Endothelial cell of umbilical vein (primary cell): ENCODE data around the gene EPB41L3. TPM values are rescaled to one million over a fixed set of nuclear protein-coding genes. Genes with fewer than 3 reads are reported as not detected.

Source experiments
- BruUV-seq: library from RNA; stranded (reverse); fragments of 400-500 nt; replicated peaks from 2 replicates; lab custom pipeline; 2021; lab: Mats Ljungman, UMichigan
- CTCF ChIA-PET: fragments of 300-600, 350-600 bp; sonication (Branson Sonifier 250); formaldehyde crosslinking; loops from one replicate; lab custom pipeline; 2021; ENCODE audit warnings: antibody characterized with exemption, inconsistent platforms; lab: Charles Lee
- POLR2A ChIA-PET: fragments of 300-600, 350-600 bp; sonication (Branson Sonifier 250); formaldehyde crosslinking; loops from one replicate; lab custom pipeline; 2021; ENCODE audit warnings: antibody characterized with exemption, inconsistent platforms; lab: Charles Lee
- DNase-seq: peaks from one replicate; pipeline ENCODE4 v3.0.0-alpha.2; 2011; ENCODE audit warnings: low read depth, low spot score
- FAIRE-seq: peaks from 2 replicates; lab custom pipeline; 2011; peaks lifted over from hg19 to GRCh38; lab: Jason Lieb, UNC
- H2AFZ ChIP-seq: 2 replicates; pipeline ENCODE4 v1.6.0; 2012; ENCODE audit warnings: low read depth, low read length, control low read depth, inconsistent platforms
- H3K27ac ChIP-seq: 2 replicates; pipeline ENCODE4 v1.5.1; 2011; ENCODE audit warnings: low read depth, mild to moderate bottlenecking, control low read depth, low read length, moderate library complexity; ENCODE audit not compliant: insufficient read depth
- H3K27me3 ChIP-seq, 2 experiments: 2 replicates each; pipeline versions ENCODE4 v1.6.0 to v1.6.1; 2011; ENCODE audit warnings: low read length in 2 of 2, mixed read lengths in 1 of 2; ENCODE audit not compliant: control insufficient read depth in 2 of 2, insufficient read depth in 2 of 2
- H3K36me3 ChIP-seq, 2 experiments: 2 replicates in 1 of 2; 3 replicates in 1 of 2; pipeline ENCODE4 v1.5.1; 2011; ENCODE audit warnings: low read length in 2 of 2, mild to moderate bottlenecking in 1 of 2, moderate library complexity in 1 of 2; ENCODE audit not compliant: control insufficient read depth in 2 of 2, insufficient read depth in 2 of 2; ENCODE audit errors: extremely low read depth in 1 of 2
- H3K4me1 ChIP-seq: 3 replicates; pipeline ENCODE4 v1.5.1; 2011; ENCODE audit warnings: mild to moderate bottlenecking, low read length; ENCODE audit not compliant: control insufficient read depth, insufficient read depth; ENCODE audit errors: extremely low read depth
- H3K4me2 ChIP-seq: 2 replicates; pipeline ENCODE4 v1.6.1; 2011; ENCODE audit warnings: low read length, control low read depth, mixed read lengths; ENCODE audit not compliant: insufficient read depth
- H3K4me3 ChIP-seq, 3 experiments: fragments of 200-600 bp in 1 of 3; sonication (generic), shearing (Covaris generic) in 1 of 3; replicated peaks in 1 of 3; 2 replicates each; pipeline ENCODE4 v1.5.1; 2011 to 2016; ENCODE audit warnings: control low read depth in 3 of 3, low read length in 3 of 3, mild to moderate bottlenecking in 2 of 3, inconsistent platforms in 1 of 3, low read depth in 1 of 3, moderate library complexity in 1 of 3; ENCODE audit not compliant: insufficient read depth in 1 of 3
- H3K79me2 ChIP-seq: 2 replicates; pipeline ENCODE4 v1.6.0; 2012; ENCODE audit warnings: low read length, inconsistent platforms; ENCODE audit not compliant: control insufficient read depth, insufficient read depth
- H3K9ac ChIP-seq: replicated peaks from 2 replicates; pipeline ENCODE3; 2011; ENCODE audit warnings: low read length, control low read depth; ENCODE audit not compliant: insufficient read depth; ENCODE audit errors: extremely low read depth
- H3K9me1 ChIP-seq: replicated peaks from 3 replicates; pipeline ENCODE4 v1.6.0; 2011; ENCODE audit warnings: mild to moderate bottlenecking, low read length; ENCODE audit not compliant: control insufficient read depth, insufficient read depth; ENCODE audit errors: extremely low read depth
- H3K9me3 ChIP-seq: replicated peaks from 2 replicates; pipeline ENCODE4 v1.5.1; 2012; ENCODE audit warnings: low read length, inconsistent platforms; ENCODE audit not compliant: control insufficient read depth, insufficient read depth
- H4K20me1 ChIP-seq: replicated peaks from 2 replicates; pipeline ENCODE3; 2011; ENCODE audit warnings: mild to moderate bottlenecking, low read length; ENCODE audit not compliant: control insufficient read depth, insufficient read depth; ENCODE audit errors: extremely low read depth
- EZH2 ChIP-seq: IDR thresholded peaks from 2 replicates; pipeline ENCODE4 v1.6.1; 2012; ENCODE audit warnings: borderline replicate concordance, low read depth, mild to moderate bottlenecking, moderate library complexity, low read length, inconsistent platforms; ENCODE audit not compliant: severe bottlenecking
- FOS ChIP-seq: IDR thresholded peaks from 2 replicates; pipeline ENCODE4 v1.6.1; 2011; ENCODE audit warnings: mild to moderate bottlenecking, low read length, moderate library complexity, borderline replicate concordance; ENCODE audit not compliant: insufficient read depth
- GATA2 ChIP-seq: IDR thresholded peaks from 2 replicates; pipeline ENCODE4 v1.7.0; 2011; ENCODE audit warnings: low read depth, mild to moderate bottlenecking, moderate library complexity, mixed read lengths, low read length; ENCODE audit not compliant: insufficient read length, insufficient read depth
- MAX ChIP-seq: IDR thresholded peaks from 2 replicates; pipeline ENCODE4 v1.6.1; 2011; ENCODE audit not compliant: insufficient read depth, insufficient read length
- MYC ChIP-seq: IDR thresholded peaks from one replicate; pipeline ENCODE4 v1.6.1; 2011; ENCODE audit warnings: mild to moderate bottlenecking, low read depth, low read length
- POLR2A ChIP-seq: IDR thresholded peaks from 2 replicates; pipeline ENCODE4 v1.6.1; 2012; ENCODE audit warnings: low read depth, mild to moderate bottlenecking, control low read depth, low read length
- POLR2AphosphoS5 ChIP-seq: IDR thresholded peaks from 2 replicates; pipeline ENCODE4 v1.6.1; 2012; ENCODE audit warnings: low read depth, mild to moderate bottlenecking, control low read depth, low read length, moderate library complexity; ENCODE audit not compliant: insufficient read depth
- dilution Hi-C: fragments of 300-500 bp; cut with MboI; formaldehyde crosslinking; loops from one replicate; pipeline ENCODE4 v1.15.0; 2019; ENCODE audit warnings: low sequenced_read_pairs; ENCODE audit not compliant: extremely low pct_ligation_motif_present
- intact Hi-C: fragments of 100-400 bp; cut with micrococcal nuclease; formaldehyde crosslinking; loops from one replicate; pipeline ENCODE4 v1.10.0; 2022
- polyA plus RNA-seq, 4 experiments: library from polyadenylated mRNA; depleted of rRNA in 3 of 4; stranded (reverse) in 3 of 4; unstranded in 1 of 4; fragments of >200 nt; gene quantifications; 2 replicates each; pipeline versions ENCODE4 v1.2.1 to v1.2.3, GENCODE V29; 2011 to 2012; ENCODE audit warnings: missing spikeins in 1 of 4
- total RNA-seq: library from RNA; stranded (reverse); gene quantifications from 2 replicates; pipeline ENCODE4 v1.2.3, GENCODE V29; 2021
- TF ChIP-seq, protein P1 (sequence below), 2 donors: IDR thresholded peaks; 1 replicate in 1 of 2; 2 replicates in 1 of 2; pipeline ENCODE4 v1.5.1; 2011; ENCODE audit warnings: low read length in 2 of 2, mild to moderate bottlenecking in 2 of 2, moderate library complexity in 2 of 2, control low read depth in 1 of 2, inconsistent platforms in 1 of 2, low read depth in 1 of 2; ENCODE audit not compliant: insufficient read depth in 1 of 2; ENCODE audit errors: extremely low read depth in 1 of 2

The EPB41L3 gene
- total and polyA plus RNA-seq, 2 donors (not counting 3 experiments of a cell fraction or from before 2014, with no cell fraction given) = 38.9 to 114 TPM

GRCh38 chr18:5475267-5475666 is 68.5 kb downstream of the EPB41L3 start:
- Histone ChIP-seq H3K27me3 (no peaks in the 10 kb centered on the region), H3K4me1 (peaks cover 6% of the 10 kb centered on the region), H3K79me2 (peaks cover 2% of the 10 kb centered on the region), H3K9me3 (no peaks in the 10 kb centered on the region), H3K9ac (no peak overlapping the region), H3K9me1 (no peaks in the 10 kb centered on the region), H4K20me1 (no peaks in the 10 kb centered on the region), H3K27ac (no peak overlapping the region), H3K4me2 (no peak overlapping the region), H2AFZ (no peak overlapping the region), H3K36me3 (peaks cover 0 to 2% of the 10 kb centered on the region in 2 experiments), H3K4me3 (no peak overlapping the region)
- TF ChIP-seq POLR2A (no peak), MAX (no peak), POLR2AphosphoS5 (no peak), EZH2 (no peak), MYC (no peak), GATA2 (no peak), FOS (no peak)
- TF ChIP-seq, protein P1, sequence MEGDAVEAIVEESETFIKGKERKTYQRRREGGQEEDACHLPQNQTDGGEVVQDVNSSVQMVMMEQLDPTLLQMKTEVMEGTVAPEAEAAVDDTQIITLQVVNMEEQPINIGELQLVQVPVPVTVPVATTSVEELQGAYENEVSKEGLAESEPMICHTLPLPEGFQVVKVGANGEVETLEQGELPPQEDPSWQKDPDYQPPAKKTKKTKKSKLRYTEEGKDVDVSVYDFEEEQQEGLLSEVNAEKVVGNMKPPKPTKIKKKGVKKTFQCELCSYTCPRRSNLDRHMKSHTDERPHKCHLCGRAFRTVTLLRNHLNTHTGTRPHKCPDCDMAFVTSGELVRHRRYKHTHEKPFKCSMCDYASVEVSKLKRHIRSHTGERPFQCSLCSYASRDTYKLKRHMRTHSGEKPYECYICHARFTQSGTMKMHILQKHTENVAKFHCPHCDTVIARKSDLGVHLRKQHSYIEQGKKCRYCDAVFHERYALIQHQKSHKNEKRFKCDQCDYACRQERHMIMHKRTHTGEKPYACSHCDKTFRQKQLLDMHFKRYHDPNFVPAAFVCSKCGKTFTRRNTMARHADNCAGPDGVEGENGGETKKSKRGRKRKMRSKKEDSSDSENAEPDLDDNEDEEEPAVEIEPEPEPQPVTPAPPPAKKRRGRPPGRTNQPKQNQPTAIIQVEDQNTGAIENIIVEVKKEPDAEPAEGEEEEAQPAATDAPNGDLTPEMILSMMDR (IDR thresholded peaks at IDR 0.05; ENCODE audit: extremely low read depth in 1 of 2, insufficient read depth in 1 of 2, low read depth in 1 of 2, low read length in 2 of 2) = no peak
- ChIA-PET CTCF (interaction anchor here (1.8 kb wide), 1 partner anchor 11 kb away, joined by 5 read pairs; no protein-coding TSS in a partner anchor), POLR2A (no interaction called here)
- no peak for FAIRE-seq
- dilution Hi-C loops = no loop called here
- BruUV-seq = no TSS peak
- intact Hi-C loops = no loop called here
- DNase-seq = peak; percentile 50
